Measurements from ENCODE around the gene ABCA2. TPM values are rescaled to one million over a fixed set of nuclear protein-coding genes. Genes with fewer than 3 reads are reported as not detected.

ABCA2 gene
- total RNA-seq, 1 donor from 2014 or later, result 62.4 TPM

GRCh38 chr9:137021568-137021978 lies 6.5 kb downstream of the ABCA2 start:
- Mint-ChIP-seq H3K27me3 (ENCODE audit: low read depth) (no peaks in the 10 kb centered on the region), H3K4me1 (ENCODE audit: low read depth) (peaks cover under 1% of the 10 kb centered on the region), H3K9me3 (ENCODE audit: low read depth) (no peaks in the 10 kb centered on the region), H3K4me3 (ENCODE audit: unreplicated experiment) (no peak overlapping the region), H3K36me3 (ENCODE audit: low read depth) (peaks cover 9% of the 10 kb centered on the region), H3K27ac (ENCODE audit: unreplicated experiment) (no peak overlapping the region)
- TF ChIP-seq CTCF (IDR thresholded peaks at IDR 0.05), result no peak
- no peak for DNase-seq (ENCODE audit: low spot score)

- H3K36me3 Mint-ChIP-seq (ENCODE audit: low read depth), result peaks cover 9% of the 10 kb centered on the region
- no peaks in the 10 kb centered on the region for H3K4me1 Mint-ChIP-seq (ENCODE audit: low read depth)
These were observed 7.1 kb downstream of the ABCA2 start for GRCh38 chr9:137020771-137021567.

DNA sequence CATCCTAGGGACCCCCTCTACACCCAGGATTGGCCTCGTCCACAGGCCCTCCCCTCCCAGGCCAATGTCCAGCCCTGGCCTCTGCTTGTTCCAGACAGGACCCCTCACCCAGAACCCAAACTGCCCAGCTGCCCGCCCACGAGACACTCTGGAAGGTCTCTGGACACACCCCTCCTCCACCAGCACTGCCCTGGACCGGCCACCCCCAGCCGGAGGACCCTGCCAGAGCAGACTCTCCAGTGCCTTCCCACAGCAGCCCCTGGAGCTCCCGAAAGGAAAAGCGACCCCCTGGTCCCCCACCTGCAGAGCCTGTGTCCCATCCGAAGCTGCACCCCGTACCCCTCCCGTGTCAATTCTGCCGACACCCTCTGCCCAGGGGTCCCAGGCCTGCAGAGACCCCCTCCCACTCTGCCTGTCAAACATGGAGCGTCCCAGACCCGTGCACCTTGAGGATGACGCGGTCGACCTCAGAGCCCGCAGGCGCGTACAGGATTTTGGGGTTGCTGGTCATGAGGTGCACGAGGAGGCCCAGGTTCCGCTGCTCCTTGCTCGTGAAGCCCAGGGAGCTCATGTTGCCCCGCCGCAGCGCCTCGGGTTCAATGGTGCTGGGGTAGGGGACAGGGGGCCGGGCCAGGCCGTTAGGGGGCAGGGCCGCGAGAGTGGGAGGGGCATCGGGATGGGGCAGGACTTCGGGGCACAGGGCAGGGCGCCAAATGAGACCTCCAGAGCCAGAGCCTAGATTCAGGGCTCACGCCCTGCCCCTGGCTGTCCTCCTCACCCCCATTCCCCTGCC lies 8.0 kb downstream of the ABCA2 start:
- Mint-ChIP-seq H3K9me3 (ENCODE audit: low read depth) (no peaks in the 10 kb centered on the region), H3K27ac (ENCODE audit: unreplicated experiment) (no peak overlapping the region), H3K4me3 (ENCODE audit: unreplicated experiment) (no peak overlapping the region), H3K36me3 (ENCODE audit: low read depth) (peaks cover 9% of the 10 kb centered on the region), H3K27me3 (ENCODE audit: low read depth) (no peaks in the 10 kb centered on the region), H3K4me1 (ENCODE audit: low read depth) (no peaks in the 10 kb centered on the region)
- no peak for TF ChIP-seq CTCF (IDR thresholded peaks at IDR 0.05)
- DNase-seq (ENCODE audit: low spot score), result no peak

More at GRCh38 chr9:137020771-137021567, 7.1 kb downstream of the ABCA2 start:
- TF ChIP-seq CTCF (IDR thresholded peaks at IDR 0.05), result no peak
- H3K4me3 Mint-ChIP-seq (ENCODE audit: unreplicated experiment), result no peak overlapping the region
- no peaks in the 10 kb centered on the region for H3K9me3 Mint-ChIP-seq (ENCODE audit: low read depth)
- DNase-seq (ENCODE audit: low spot score), result no peak
- H3K27ac Mint-ChIP-seq (ENCODE audit: unreplicated experiment), result no peak overlapping the region
- no peaks in the 10 kb centered on the region for H3K27me3 Mint-ChIP-seq (ENCODE audit: low read depth)

- H3K4me1 Mint-ChIP-seq (ENCODE audit: low read depth), result no peaks in the 10 kb centered on the region
- no peak overlapping the region for H3K27ac Mint-ChIP-seq (ENCODE audit: unreplicated experiment)
- H3K4me3 Mint-ChIP-seq (ENCODE audit: unreplicated experiment), result no peak overlapping the region
- no peak for DNase-seq (ENCODE audit: low spot score)
- no peak for TF ChIP-seq CTCF (IDR thresholded peaks at IDR 0.05)
- H3K27me3 Mint-ChIP-seq (ENCODE audit: low read depth), result no peaks in the 10 kb centered on the region
- no peaks in the 10 kb centered on the region for H3K9me3 Mint-ChIP-seq (ENCODE audit: low read depth)
- H3K36me3 Mint-ChIP-seq (ENCODE audit: low read depth), result peaks cover 9% of the 10 kb centered on the region
These were observed 9.1 kb downstream of the ABCA2 start for GRCh38 chr9:137018761-137019559.

Measured in chondrocyte (in vitro differentiated cells).